Activated CD8-positive, alpha-beta T cell treated with anti-CD3 and anti-CD28 coated beads, Interleukin-2, amount 10 ng/mL, durations not matched to agents 7 days and 5 days (primary cell): ENCODE measurements around the gene ZDHHC19. TPM values are rescaled to one million over a fixed set of nuclear protein-coding genes. Genes with fewer than 3 reads are reported as not detected.
"Not testable (repeated sequence)": the region's sequence is repeated elsewhere in the genome, so short reads cannot be mapped to it uniquely, and the experiment has no call there.

Experiments
- ATAC-seq: fragments of 150-1000 bp; cut with Tn5 transposase; one replicate; pipeline ENCODE4 v1.10.0; 2021; ENCODE audit warnings: moderate library complexity
- CTCF ChIA-PET: fragments of 350-600 bp; sonication (Branson Sonifier 250); formaldehyde crosslinking; loops from one replicate; lab custom pipeline; 2021; ENCODE audit warnings: antibody characterized with exemption; lab: Charles Lee
- POLR2A ChIA-PET: fragments of 350-600 bp; sonication (Branson Sonifier 250); formaldehyde crosslinking; loops from one replicate; lab custom pipeline; 2021; ENCODE audit warnings: antibody characterized with exemption; lab: Charles Lee
- DNase-seq: peaks from one replicate; pipeline ENCODE4 v3.0.0-alpha.2; 2020
- H3K27ac Mint-ChIP-seq: one replicate; pipeline ENCODE4 v1.8.0; 2021; ENCODE audit warnings: mild to moderate bottlenecking, mixed read lengths
- H3K27me3 Mint-ChIP-seq: one replicate; pipeline ENCODE4 v1.8.0; 2021; ENCODE audit warnings: low read depth, mixed read lengths
- H3K36me3 Mint-ChIP-seq: one replicate; pipeline ENCODE4 v1.8.0; 2021; ENCODE audit warnings: low read depth, mixed read lengths
- H3K4me1 Mint-ChIP-seq: one replicate; pipeline ENCODE4 v1.8.0; 2021; ENCODE audit warnings: low read depth, mixed read lengths
- H3K4me3 Mint-ChIP-seq: one replicate; pipeline ENCODE4 v1.8.0; 2021; ENCODE audit warnings: mild to moderate bottlenecking, mixed read lengths
- H3K9me3 Mint-ChIP-seq: one replicate; pipeline ENCODE4 v1.8.0; 2022; ENCODE audit warnings: mixed read lengths; ENCODE audit not compliant: insufficient read depth
- total RNA-seq, 2 experiments: library from RNA; stranded (reverse); gene quantifications; one replicate each; pipeline ENCODE4 v1.2.3, GENCODE V29; 2021

The ZDHHC19 gene
- total RNA-seq, result not detected

- DNase-seq (no peak), ATAC-seq (no peak)
- H3K36me3 Mint-ChIP-seq, result no peaks in the 10 kb centered on the region
- ChIA-PET CTCF (no interaction called here), POLR2A (no interaction called here)
- no peak within 1 kb of the TSS for H3K27ac Mint-ChIP-seq
- H3K4me3 Mint-ChIP-seq, result no peak within 1 kb of the TSS
- no peaks in the 10 kb centered on the region for H3K9me3 Mint-ChIP-seq
- peaks cover 12% of the 10 kb centered on the region for H3K4me1 Mint-ChIP-seq
- H3K27me3 Mint-ChIP-seq, result peaks cover 8% of the 10 kb centered on the region
These were observed at the start of gene ZDHHC19 for GRCh38 chr3:196210673-196211556. TSS of gene ZDHHC19 (minus strand) at chr3:196211400. CDS start at chr3:196211315, 85 bp downstream.

GRCh38 chr3:196260784-196261183 is 49.6 kb upstream of the ZDHHC19 start:
- H3K4me1 Mint-ChIP-seq, result no peaks in the 10 kb centered on the region
- no peak overlapping the region for H3K4me3 Mint-ChIP-seq
- H3K27ac Mint-ChIP-seq, result no peak overlapping the region
- DNase-seq (no peak), ATAC-seq (no peak)
- H3K9me3 Mint-ChIP-seq, result no peaks in the 10 kb centered on the region
- CTCF ChIA-PET, result interaction anchor here (1.3 kb wide), 1 partner anchor 229 kb away, joined by 3 read pairs; no protein-coding TSS in a partner anchor
- POLR2A ChIA-PET, result no interaction called here
- H3K27me3 Mint-ChIP-seq, result no peaks in the 10 kb centered on the region
- H3K36me3 Mint-ChIP-seq, result peaks cover 26% of the 10 kb centered on the region

- no peaks in the 10 kb centered on the region for H3K9me3 Mint-ChIP-seq
- DNase-seq (no peak), ATAC-seq (no peak)
- H3K4me1 Mint-ChIP-seq, result peaks cover 4% of the 10 kb centered on the region
- H3K36me3 Mint-ChIP-seq, result peaks cover 21% of the 10 kb centered on the region
- H3K27ac Mint-ChIP-seq, result no peak overlapping the region
- CTCF ChIA-PET, result interaction anchor here (0.8 to 3.2 kb wide), 6 partner anchors 25 to 323 kb away, joined by 3 to 22 read pairs (median 4); no protein-coding TSS in a partner anchor
- H3K27me3 Mint-ChIP-seq, result no peaks in the 10 kb centered on the region
- H3K4me3 Mint-ChIP-seq, result no peak overlapping the region
- POLR2A ChIA-PET, result interaction anchor here (0.7 kb wide), 1 partner anchor 385 kb away, joined by 3 read pairs; no protein-coding TSS in a partner anchor
These were observed 44.6 kb upstream of the ZDHHC19 start for GRCh38 chr3:196255776-196256175.

- Mint-ChIP-seq H3K4me3 (no peak overlapping the region), H3K4me1 (peaks cover 4% of the 10 kb centered on the region), H3K27me3 (no peaks in the 10 kb centered on the region), H3K27ac (no peak overlapping the region), H3K36me3 (peaks cover 20% of the 10 kb centered on the region), H3K9me3 (no peaks in the 10 kb centered on the region)
- DNase-seq (no peak), ATAC-seq (no peak)
- CTCF ChIA-PET, result interaction anchor here (0.6 to 3.2 kb wide), 16 partner anchors 8 to 324 kb away, joined by 3 to 22 read pairs (median 4); partner anchors contain the start of gene DYNLT2B
- POLR2A ChIA-PET, result no interaction called here
These were observed 43.4 kb upstream of the ZDHHC19 start for GRCh38 chr3:196254376-196255283.

- no peaks in the 10 kb centered on the region for H3K9me3 Mint-ChIP-seq
- CTCF ChIA-PET, result interaction anchor here (1.7 kb wide), 1 partner anchor 179 kb away, joined by 7 read pairs; no protein-coding TSS in a partner anchor
- POLR2A ChIA-PET, result no interaction called here
- no peaks in the 10 kb centered on the region for H3K27me3 Mint-ChIP-seq
- peaks cover 36% of the 10 kb centered on the region for H3K36me3 Mint-ChIP-seq
- peaks cover 12% of the 10 kb centered on the region for H3K4me1 Mint-ChIP-seq
- DNase-seq, result no peak
- ATAC-seq, result no peak
- H3K4me3 Mint-ChIP-seq, result no peak overlapping the region
- no peak overlapping the region for H3K27ac Mint-ChIP-seq
These were observed 40.7 kb upstream of the ZDHHC19 start for GRCh38 chr3:196251918-196252317.

- ChIA-PET CTCF (no interaction called here), POLR2A (no interaction called here)
- ATAC-seq, result no peak
- Mint-ChIP-seq H3K27ac (no peak overlapping the region), H3K36me3 (peaks cover 49% of the 10 kb centered on the region), H3K27me3 (no peaks in the 10 kb centered on the region), H3K4me1 (peaks cover 13% of the 10 kb centered on the region), H3K4me3 (no peak overlapping the region), H3K9me3 (no peaks in the 10 kb centered on the region)
- no peak for DNase-seq
These were observed 35.6 kb upstream of the ZDHHC19 start for GRCh38 chr3:196246612-196247308.

GRCh38 chr3:196244166-196244565 is 33.0 kb upstream of the ZDHHC19 start:
- Mint-ChIP-seq H3K36me3 (peaks cover 55% of the 10 kb centered on the region), H3K4me1 (peaks cover 13% of the 10 kb centered on the region)
- H3K27me3 Mint-ChIP-seq, POLR2A ChIA-PET, H3K27ac Mint-ChIP-seq, H3K4me3 Mint-ChIP-seq, H3K9me3 Mint-ChIP-seq, DNase-seq, CTCF ChIA-PET, ATAC-seq: not testable (repeated sequence)

- Mint-ChIP-seq H3K27ac (no peak overlapping the region), H3K4me3 (no peak overlapping the region), H3K27me3 (no peaks in the 10 kb centered on the region), H3K36me3 (peaks cover 62% of the 10 kb centered on the region), H3K4me1 (peaks cover 15% of the 10 kb centered on the region), H3K9me3 (no peaks in the 10 kb centered on the region)
- DNase-seq (no peak), ATAC-seq (no peak)
- CTCF ChIA-PET, result no interaction called here
- POLR2A ChIA-PET, result no interaction called here
These were observed 30.5 kb upstream of the ZDHHC19 start for GRCh38 chr3:196241704-196242103.

GRCh38 chr3:196240424-196240823 is 29.2 kb upstream of the ZDHHC19 start:
- DNase-seq (no peak), ATAC-seq (no peak)
- H3K4me3 Mint-ChIP-seq, result no peak overlapping the region
- H3K27ac Mint-ChIP-seq, result no peak overlapping the region
- H3K9me3 Mint-ChIP-seq, result no peaks in the 10 kb centered on the region
- CTCF ChIA-PET, result interaction anchor here (1.0 kb wide), 1 partner anchor 167 kb away, joined by 3 read pairs; no protein-coding TSS in a partner anchor
- H3K36me3 Mint-ChIP-seq, result peaks cover 59% of the 10 kb centered on the region
- H3K27me3 Mint-ChIP-seq, result no peaks in the 10 kb centered on the region
- POLR2A ChIA-PET, result interaction anchor here (0.6 kb wide), 1 partner anchor 21 kb away, joined by 3 read pairs; no protein-coding TSS in a partner anchor
- H3K4me1 Mint-ChIP-seq, result peaks cover 11% of the 10 kb centered on the region

- Mint-ChIP-seq H3K4me1 (peaks cover 11% of the 10 kb centered on the region), H3K27ac (no peak overlapping the region), H3K4me3 (no peak overlapping the region), H3K27me3 (no peaks in the 10 kb centered on the region), H3K9me3 (no peaks in the 10 kb centered on the region), H3K36me3 (peaks cover 56% of the 10 kb centered on the region)
- CTCF ChIA-PET, result no interaction called here
- DNase-seq, result no peak
- ATAC-seq, result no peak
- POLR2A ChIA-PET, result no interaction called here
These were observed 27.7 kb upstream of the ZDHHC19 start for GRCh38 chr3:196238612-196239560.
